ENCODE measurements around the gene ENPP4.

The ENPP4 gene

DNA sequence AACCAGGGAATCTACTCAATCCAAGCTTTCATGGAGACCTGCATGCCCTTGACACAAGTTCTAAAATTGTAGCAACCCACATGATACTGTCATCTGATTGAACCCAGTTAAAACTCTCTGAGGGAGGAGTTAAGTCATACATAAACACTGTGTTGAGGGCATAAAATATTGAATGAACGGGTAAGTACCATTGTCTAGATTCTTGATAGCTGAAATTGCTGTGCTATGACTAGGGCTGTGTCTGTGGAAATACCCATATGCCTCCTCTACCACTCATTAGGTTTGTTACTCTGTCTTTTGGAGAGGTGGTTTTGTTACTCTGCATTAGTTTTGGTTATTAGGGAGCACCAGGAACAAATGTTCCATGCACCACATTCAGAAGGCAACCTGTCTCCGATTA is 7.6 kb downstream of the ENPP4 start:
- Histone ChIP-seq H3K36me3 (ENCODE audit: control insufficient read depth in 2 of 2, insufficient read depth in 1 of 2, low read length in 2 of 2) (no peaks in the 10 kb centered on the region), H3K4me3 (ENCODE audit: low read depth, low read length) (no peak overlapping the region), H3K4me1 (ENCODE audit: control insufficient read depth, insufficient read depth, low read length) (no peaks in the 10 kb centered on the region), H3K27ac (ENCODE audit: extremely low read depth, low read depth, low read length) (no peak overlapping the region), H3K9me3 (ENCODE audit: control insufficient read depth, insufficient read depth, low read depth, low read length) (no peaks in the 10 kb centered on the region)
- TF ChIP-seq ZNF138 (tag by site-specific recombination; IDR thresholded peaks at IDR 0.05; ENCODE audit: borderline replicate concordance) (no peak), ZFP41 (tag by site-specific recombination; IDR thresholded peaks at IDR 0.05; ENCODE audit: borderline replicate concordance) (no peak), ZNF292 (tag by site-specific recombination; IDR thresholded peaks at IDR 0.05; ENCODE audit: borderline replicate concordance, low read depth) (no peak), ZNF169 (tag by site-specific recombination; IDR thresholded peaks at IDR 0.05) (no peak), ZNF521 (tag by site-specific recombination; IDR thresholded peaks at IDR 0.05) (no peak), YY2 (tag by site-specific recombination; IDR thresholded peaks at IDR 0.05) (no peak), ZNF23 (tag by site-specific recombination; IDR thresholded peaks at IDR 0.05; ENCODE audit: borderline replicate concordance) (no peak), ZNF19 (tag by site-specific recombination; IDR thresholded peaks at IDR 0.05; ENCODE audit: low read depth) (no peak), ZNF561 (tag by site-specific recombination; IDR thresholded peaks at IDR 0.05; ENCODE audit: borderline replicate concordance) (no peak), ZNF362 (tag by site-specific recombination; IDR thresholded peaks at IDR 0.05) (no peak), ZNF473 (tag by site-specific recombination; IDR thresholded peaks at IDR 0.05) (no peak), ZNF530 (tag by site-specific recombination; IDR thresholded peaks at IDR 0.05; ENCODE audit: low read depth) (no peak), ZNF350 (tag by site-specific recombination; IDR thresholded peaks at IDR 0.05) (no peak), HOXD13 (CRISPR knock-in tag; IDR thresholded peaks at IDR 0.05; ENCODE audit: borderline replicate concordance) (no peak)
- TF ChIP-seq, protein P1, sequence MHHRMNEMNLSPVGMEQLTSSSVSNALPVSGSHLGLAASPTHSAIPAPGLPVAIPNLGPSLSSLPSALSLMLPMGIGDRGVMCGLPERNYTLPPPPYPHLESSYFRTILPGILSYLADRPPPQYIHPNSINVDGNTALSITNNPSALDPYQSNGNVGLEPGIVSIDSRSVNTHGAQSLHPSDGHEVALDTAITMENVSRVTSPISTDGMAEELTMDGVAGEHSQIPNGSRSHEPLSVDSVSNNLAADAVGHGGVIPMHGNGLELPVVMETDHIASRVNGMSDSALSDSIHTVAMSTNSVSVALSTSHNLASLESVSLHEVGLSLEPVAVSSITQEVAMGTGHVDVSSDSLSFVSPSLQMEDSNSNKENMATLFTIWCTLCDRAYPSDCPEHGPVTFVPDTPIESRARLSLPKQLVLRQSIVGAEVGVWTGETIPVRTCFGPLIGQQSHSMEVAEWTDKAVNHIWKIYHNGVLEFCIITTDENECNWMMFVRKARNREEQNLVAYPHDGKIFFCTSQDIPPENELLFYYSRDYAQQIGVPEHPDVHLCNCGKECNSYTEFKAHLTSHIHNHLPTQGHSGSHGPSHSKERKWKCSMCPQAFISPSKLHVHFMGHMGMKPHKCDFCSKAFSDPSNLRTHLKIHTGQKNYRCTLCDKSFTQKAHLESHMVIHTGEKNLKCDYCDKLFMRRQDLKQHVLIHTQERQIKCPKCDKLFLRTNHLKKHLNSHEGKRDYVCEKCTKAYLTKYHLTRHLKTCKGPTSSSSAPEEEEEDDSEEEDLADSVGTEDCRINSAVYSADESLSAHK (tag by site-specific recombination; IDR thresholded peaks at IDR 0.05), result no peak
- TF ChIP-seq, protein P2, sequence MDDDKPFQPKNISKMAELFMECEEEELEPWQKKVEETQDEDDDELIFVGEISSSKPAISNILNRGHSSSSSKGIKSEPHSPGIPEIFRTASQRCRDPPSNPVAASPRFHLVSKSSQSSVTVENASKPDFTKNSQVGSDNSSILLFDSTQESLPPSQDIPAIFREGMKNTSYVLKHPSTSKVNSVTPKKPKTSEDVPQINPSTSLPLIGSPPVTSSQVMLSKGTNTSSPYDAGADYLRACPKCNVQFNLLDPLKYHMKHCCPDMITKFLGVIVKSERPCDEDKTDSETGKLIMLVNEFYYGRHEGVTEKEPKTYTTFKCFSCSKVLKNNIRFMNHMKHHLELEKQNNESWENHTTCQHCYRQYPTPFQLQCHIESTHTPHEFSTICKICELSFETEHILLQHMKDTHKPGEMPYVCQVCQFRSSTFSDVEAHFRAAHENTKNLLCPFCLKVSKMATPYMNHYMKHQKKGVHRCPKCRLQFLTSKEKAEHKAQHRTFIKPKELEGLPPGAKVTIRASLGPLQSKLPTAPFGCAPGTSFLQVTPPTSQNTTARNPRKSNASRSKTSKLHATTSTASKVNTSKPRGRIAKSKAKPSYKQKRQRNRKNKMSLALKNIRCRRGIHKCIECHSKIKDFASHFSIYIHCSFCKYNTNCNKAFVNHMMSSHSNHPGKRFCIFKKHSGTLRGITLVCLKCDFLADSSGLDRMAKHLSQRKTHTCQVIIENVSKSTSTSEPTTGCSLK (tag by site-specific recombination; IDR thresholded peaks at IDR 0.05), result no peak
- TF ChIP-seq, protein P3, sequence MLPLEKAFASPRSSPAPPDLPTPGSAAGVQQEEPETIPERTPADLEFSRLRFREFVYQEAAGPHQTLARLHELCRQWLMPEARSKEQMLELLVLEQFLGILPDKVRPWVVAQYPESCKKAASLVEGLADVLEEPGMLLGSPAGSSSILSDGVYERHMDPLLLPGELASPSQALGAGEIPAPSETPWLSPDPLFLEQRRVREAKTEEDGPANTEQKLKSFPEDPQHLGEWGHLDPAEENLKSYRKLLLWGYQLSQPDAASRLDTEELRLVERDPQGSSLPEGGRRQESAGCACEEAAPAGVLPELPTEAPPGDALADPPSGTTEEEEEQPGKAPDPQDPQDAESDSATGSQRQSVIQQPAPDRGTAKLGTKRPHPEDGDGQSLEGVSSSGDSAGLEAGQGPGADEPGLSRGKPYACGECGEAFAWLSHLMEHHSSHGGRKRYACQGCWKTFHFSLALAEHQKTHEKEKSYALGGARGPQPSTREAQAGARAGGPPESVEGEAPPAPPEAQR (tag by site-specific recombination; IDR thresholded peaks at IDR 0.05), result no peak
- TF ChIP-seq, protein P4, sequence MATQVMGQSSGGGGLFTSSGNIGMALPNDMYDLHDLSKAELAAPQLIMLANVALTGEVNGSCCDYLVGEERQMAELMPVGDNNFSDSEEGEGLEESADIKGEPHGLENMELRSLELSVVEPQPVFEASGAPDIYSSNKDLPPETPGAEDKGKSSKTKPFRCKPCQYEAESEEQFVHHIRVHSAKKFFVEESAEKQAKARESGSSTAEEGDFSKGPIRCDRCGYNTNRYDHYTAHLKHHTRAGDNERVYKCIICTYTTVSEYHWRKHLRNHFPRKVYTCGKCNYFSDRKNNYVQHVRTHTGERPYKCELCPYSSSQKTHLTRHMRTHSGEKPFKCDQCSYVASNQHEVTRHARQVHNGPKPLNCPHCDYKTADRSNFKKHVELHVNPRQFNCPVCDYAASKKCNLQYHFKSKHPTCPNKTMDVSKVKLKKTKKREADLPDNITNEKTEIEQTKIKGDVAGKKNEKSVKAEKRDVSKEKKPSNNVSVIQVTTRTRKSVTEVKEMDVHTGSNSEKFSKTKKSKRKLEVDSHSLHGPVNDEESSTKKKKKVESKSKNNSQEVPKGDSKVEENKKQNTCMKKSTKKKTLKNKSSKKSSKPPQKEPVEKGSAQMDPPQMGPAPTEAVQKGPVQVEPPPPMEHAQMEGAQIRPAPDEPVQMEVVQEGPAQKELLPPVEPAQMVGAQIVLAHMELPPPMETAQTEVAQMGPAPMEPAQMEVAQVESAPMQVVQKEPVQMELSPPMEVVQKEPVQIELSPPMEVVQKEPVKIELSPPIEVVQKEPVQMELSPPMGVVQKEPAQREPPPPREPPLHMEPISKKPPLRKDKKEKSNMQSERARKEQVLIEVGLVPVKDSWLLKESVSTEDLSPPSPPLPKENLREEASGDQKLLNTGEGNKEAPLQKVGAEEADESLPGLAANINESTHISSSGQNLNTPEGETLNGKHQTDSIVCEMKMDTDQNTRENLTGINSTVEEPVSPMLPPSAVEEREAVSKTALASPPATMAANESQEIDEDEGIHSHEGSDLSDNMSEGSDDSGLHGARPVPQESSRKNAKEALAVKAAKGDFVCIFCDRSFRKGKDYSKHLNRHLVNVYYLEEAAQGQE (tag by site-specific recombination; IDR thresholded peaks at IDR 0.05), result no peak
- ChIA-PET CTCF (no interaction called here), POLR2A (no interaction called here)
